Tibial artery (tissue), 4 donors: ENCODE results near the gene EFEMP1.

Experiments
- DNase-seq, 2 donors: peaks; one replicate each; pipeline ENCODE4 v3.0.0-alpha.2; 2019
- H3K27ac ChIP-seq, 2 donors: fragments of 200-600 bp; sonication (generic) in 1 of 2; 1 replicate in 1 of 2; 2 replicates in 1 of 2; pipeline ENCODE4 v1.5.1; 2018 to 2019; ENCODE audit warnings: mild to moderate bottlenecking in 1 of 2
- H3K27me3 ChIP-seq, 2 donors: fragments of 200-600 bp; sonication (generic) in 1 of 2; one replicate each; pipeline versions ENCODE4 v1.5.1 to v1.6.0; 2016 to 2019
- H3K36me3 ChIP-seq, 3 donors: fragments of 200-600 bp; sonication (generic) in 2 of 3; one replicate each; pipeline ENCODE4 v1.5.1; 2016 to 2019; ENCODE audit warnings: mild to moderate bottlenecking in 2 of 3
- H3K4me1 ChIP-seq, 4 donors: fragments of 200-600 bp; sonication (generic) in 2 of 4; 1 replicate in 3 of 4; 2 replicates in 1 of 4; pipeline ENCODE4 v1.5.1; 2016 to 2019
- H3K4me3 ChIP-seq, 2 donors: fragments of 200-600 bp; sonication (generic) in 1 of 2; 1 replicate in 1 of 2; 2 replicates in 1 of 2; pipeline ENCODE4 v1.5.1; 2018 to 2019; ENCODE audit warnings: mild to moderate bottlenecking in 2 of 2
- H3K9me3 ChIP-seq, 3 donors: fragments of 200-600 bp; sonication (generic) in 1 of 3; one replicate each; pipeline ENCODE4 v1.5.1; 2016 to 2019
- intact Hi-C: fragments of 100-400 bp; cut with DNase I; formaldehyde crosslinking; loops from one replicate; pipeline ENCODE4 v1.15.0; 2023; ENCODE audit warnings: low total_unique reads
- TF ChIP-seq, protein P1 (sequence below), 2 experiments: fragments of 200-600 bp in 1 of 2; fragments of 450-650 bp in 1 of 2; IDR thresholded peaks; one replicate each; pipeline ENCODE4 v1.5.1; 2017 to 2019; ENCODE audit warnings: antibody characterized with exemption in 2 of 2, mild to moderate bottlenecking in 1 of 2, moderate library complexity in 1 of 2

The EFEMP1 gene

GRCh38 chr2:55934337-55934736 lies 10.8 kb upstream of the EFEMP1 start:
- H3K4me1 ChIP-seq: no peaks in the 10 kb centered on the region
- no peak overlapping the region for H3K4me3 ChIP-seq
- intact Hi-C loops: no loop called here
- no peaks in the 10 kb centered on the region for H3K9me3 ChIP-seq
- DNase-seq: no peak
- no peaks in the 10 kb centered on the region for H3K36me3 ChIP-seq
- TF ChIP-seq, protein P1, sequence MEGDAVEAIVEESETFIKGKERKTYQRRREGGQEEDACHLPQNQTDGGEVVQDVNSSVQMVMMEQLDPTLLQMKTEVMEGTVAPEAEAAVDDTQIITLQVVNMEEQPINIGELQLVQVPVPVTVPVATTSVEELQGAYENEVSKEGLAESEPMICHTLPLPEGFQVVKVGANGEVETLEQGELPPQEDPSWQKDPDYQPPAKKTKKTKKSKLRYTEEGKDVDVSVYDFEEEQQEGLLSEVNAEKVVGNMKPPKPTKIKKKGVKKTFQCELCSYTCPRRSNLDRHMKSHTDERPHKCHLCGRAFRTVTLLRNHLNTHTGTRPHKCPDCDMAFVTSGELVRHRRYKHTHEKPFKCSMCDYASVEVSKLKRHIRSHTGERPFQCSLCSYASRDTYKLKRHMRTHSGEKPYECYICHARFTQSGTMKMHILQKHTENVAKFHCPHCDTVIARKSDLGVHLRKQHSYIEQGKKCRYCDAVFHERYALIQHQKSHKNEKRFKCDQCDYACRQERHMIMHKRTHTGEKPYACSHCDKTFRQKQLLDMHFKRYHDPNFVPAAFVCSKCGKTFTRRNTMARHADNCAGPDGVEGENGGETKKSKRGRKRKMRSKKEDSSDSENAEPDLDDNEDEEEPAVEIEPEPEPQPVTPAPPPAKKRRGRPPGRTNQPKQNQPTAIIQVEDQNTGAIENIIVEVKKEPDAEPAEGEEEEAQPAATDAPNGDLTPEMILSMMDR (IDR thresholded peaks at IDR 0.05): no peak
- no peak overlapping the region for H3K27ac ChIP-seq
- H3K27me3 ChIP-seq: no peaks in the 10 kb centered on the region

DNA sequence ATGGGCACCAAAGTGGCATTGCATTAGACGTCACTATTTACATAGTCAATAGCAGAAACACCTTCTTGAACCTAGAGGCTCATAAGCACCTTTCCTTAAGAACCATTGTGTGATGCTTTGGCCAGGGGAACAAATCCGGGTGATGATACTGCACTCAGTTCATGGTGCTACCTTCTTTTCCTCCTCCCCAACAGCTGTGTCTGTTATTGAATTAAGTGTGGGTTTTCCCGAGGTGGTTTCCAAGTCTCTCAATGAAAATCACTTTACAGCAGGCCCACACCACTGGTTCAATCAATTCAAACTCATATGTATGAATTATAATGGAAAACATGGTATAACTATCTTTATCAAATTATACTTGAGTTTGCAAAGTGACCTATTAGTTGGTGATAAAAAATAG lies 9.3 kb upstream of the EFEMP1 start:
- DNase-seq: no peak
- intact Hi-C loops: no loop called here
- TF ChIP-seq, protein P1 (IDR thresholded peaks at IDR 0.05): no peak
- H3K36me3 ChIP-seq: no peaks in the 10 kb centered on the region
- H3K27ac ChIP-seq: no peak overlapping the region
- no peaks in the 10 kb centered on the region for H3K4me1 ChIP-seq
- H3K4me3 ChIP-seq: no peak overlapping the region
- no peaks in the 10 kb centered on the region for H3K9me3 ChIP-seq
- no peaks in the 10 kb centered on the region for H3K27me3 ChIP-seq

DNA sequence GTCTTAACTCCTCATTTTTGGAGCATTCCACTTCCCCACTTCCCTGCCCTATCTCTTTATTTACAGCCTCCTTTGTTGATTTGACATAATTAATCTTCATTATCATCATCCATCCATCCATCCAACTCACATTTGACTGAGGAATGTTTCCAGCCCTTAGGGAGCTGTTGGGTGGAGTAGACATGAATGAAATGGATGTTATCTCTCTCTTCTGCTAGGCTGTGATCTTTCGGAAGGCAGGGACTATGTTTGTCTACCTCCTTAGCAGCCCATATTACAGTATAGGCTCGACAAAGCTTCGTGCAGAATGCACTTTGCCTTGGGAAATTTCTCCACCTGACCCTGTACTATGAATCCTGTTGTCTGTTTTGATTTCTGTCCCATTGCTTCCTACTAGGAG lies 7.7 kb upstream of the EFEMP1 start:
- H3K4me3 ChIP-seq: no peak overlapping the region
- H3K27me3 ChIP-seq: no peaks in the 10 kb centered on the region

DNA sequence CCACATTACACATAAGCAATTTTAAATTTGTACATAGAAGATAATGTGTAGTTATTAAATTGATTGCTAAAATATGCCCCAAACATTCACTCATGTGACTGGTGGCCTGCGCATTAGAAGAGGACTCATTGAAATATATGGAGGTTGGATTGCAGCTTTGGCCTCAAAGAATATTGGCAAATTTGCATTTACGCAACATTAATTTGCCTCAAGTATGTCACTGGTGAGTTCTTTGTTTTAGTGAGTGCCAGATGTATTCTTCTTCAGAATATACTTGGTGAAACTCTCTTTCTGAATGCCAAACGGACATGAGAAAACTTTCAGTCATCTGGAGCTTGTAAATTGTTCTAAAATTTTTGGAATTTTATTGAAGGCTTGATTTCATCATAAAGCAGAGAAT lies 5.9 kb upstream of the EFEMP1 start:
- H3K4me1 ChIP-seq: peaks cover 0 to under 1% (median 0%) of the 10 kb centered on the region in 4 donors
- intact Hi-C loops: no loop called here
- H3K36me3 ChIP-seq: no peaks in the 10 kb centered on the region
- TF ChIP-seq, protein P1 (IDR thresholded peaks at IDR 0.05): no peak
- H3K27ac ChIP-seq: no peak overlapping the region
- no peaks in the 10 kb centered on the region for H3K27me3 ChIP-seq
- no peak for DNase-seq
- no peak overlapping the region for H3K4me3 ChIP-seq
- H3K9me3 ChIP-seq: no peaks in the 10 kb centered on the region

More for the DNA sequence above, 7.7 kb upstream of the EFEMP1 start:
- intact Hi-C loops: no loop called here
- H3K27ac ChIP-seq: no peak overlapping the region
- no peak for DNase-seq
- no peaks in the 10 kb centered on the region for H3K9me3 ChIP-seq
- TF ChIP-seq, protein P1 (IDR thresholded peaks at IDR 0.05): no peak
- no peaks in the 10 kb centered on the region for H3K36me3 ChIP-seq
- no peaks in the 10 kb centered on the region for H3K4me1 ChIP-seq

GRCh38 chr2:55926974-55927373 lies 3.4 kb upstream of the EFEMP1 start:
- H3K27ac ChIP-seq: no peak overlapping the region
- TF ChIP-seq, protein P1 (IDR thresholded peaks at IDR 0.05): no peak
- H3K4me1 ChIP-seq: peaks cover 0 to 6% (median 0%) of the 10 kb centered on the region in 4 donors
- no peak overlapping the region for H3K4me3 ChIP-seq
- no peak for DNase-seq
- no peaks in the 10 kb centered on the region for H3K36me3 ChIP-seq
- H3K27me3 ChIP-seq: no peaks in the 10 kb centered on the region
- H3K9me3 ChIP-seq: no peaks in the 10 kb centered on the region
- intact Hi-C loops: no loop called here

GRCh38 chr2:55926246-55926645 lies 2.7 kb upstream of the EFEMP1 start:
- Histone ChIP-seq H3K36me3 (no peaks in the 10 kb centered on the region), H3K4me3 (no peak overlapping the region), H3K9me3 (no peaks in the 10 kb centered on the region), H3K4me1 (peaks cover 0 to 11% (median 2%) of the 10 kb centered on the region in 4 donors), H3K27ac (no peak overlapping the region), H3K27me3 (no peaks in the 10 kb centered on the region)
- intact Hi-C loops: no loop called here
- no peak for DNase-seq
- TF ChIP-seq, protein P1 (IDR thresholded peaks at IDR 0.05): no peak
